Measurements from ENCODE around the gene RAB40C.

The RAB40C gene

DNA sequence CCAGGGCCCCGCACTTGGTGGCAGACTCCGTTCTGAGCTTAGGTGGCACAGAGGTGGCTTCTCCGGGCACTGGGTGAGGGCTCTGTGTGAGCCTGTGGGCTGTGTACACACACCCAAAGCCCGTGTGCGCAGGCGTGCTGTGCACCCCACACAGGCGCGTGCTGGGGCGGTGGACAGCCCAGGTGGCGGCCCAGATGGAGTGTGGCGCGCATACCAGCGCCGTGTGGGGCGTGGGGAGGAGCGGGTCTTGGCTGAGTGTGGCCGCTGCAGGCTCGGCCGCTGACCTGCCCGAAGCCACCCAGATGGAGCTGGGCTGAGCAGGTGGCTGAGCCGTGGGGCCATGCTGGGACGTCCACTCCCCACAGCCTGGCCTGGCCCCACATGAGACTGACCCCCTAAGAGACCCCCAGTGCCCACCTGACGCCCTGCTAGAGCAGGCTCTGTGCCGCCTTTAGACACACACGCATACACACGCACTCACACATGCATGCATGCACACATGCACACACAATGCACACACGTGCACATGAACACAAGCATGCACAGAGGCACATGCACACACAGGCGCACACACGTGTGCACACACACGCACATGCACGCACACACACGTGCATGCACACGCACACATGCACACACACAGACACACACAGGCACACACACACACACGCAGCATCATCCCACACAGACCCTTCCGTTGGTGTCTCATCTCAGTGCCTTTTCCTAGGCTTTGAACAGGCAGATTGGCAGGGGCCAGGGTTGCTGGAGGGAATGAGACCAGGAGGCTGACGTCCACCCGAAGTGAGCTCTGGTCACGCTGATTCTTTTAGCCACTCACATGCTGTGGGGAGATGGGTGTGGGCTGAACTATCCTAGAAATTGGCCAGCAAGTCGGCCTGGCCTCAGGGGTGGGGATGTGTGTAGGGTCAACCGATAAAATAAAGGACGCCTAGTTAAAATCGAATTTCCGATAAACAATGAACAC lies 27.6 kb upstream of the RAB40C start:
- no peak for TF ChIP-seq POLR2AphosphoS5 (IDR thresholded peaks at IDR 0.05; ENCODE audit: low read depth, low read length)
- TF ChIP-seq, protein P1, sequence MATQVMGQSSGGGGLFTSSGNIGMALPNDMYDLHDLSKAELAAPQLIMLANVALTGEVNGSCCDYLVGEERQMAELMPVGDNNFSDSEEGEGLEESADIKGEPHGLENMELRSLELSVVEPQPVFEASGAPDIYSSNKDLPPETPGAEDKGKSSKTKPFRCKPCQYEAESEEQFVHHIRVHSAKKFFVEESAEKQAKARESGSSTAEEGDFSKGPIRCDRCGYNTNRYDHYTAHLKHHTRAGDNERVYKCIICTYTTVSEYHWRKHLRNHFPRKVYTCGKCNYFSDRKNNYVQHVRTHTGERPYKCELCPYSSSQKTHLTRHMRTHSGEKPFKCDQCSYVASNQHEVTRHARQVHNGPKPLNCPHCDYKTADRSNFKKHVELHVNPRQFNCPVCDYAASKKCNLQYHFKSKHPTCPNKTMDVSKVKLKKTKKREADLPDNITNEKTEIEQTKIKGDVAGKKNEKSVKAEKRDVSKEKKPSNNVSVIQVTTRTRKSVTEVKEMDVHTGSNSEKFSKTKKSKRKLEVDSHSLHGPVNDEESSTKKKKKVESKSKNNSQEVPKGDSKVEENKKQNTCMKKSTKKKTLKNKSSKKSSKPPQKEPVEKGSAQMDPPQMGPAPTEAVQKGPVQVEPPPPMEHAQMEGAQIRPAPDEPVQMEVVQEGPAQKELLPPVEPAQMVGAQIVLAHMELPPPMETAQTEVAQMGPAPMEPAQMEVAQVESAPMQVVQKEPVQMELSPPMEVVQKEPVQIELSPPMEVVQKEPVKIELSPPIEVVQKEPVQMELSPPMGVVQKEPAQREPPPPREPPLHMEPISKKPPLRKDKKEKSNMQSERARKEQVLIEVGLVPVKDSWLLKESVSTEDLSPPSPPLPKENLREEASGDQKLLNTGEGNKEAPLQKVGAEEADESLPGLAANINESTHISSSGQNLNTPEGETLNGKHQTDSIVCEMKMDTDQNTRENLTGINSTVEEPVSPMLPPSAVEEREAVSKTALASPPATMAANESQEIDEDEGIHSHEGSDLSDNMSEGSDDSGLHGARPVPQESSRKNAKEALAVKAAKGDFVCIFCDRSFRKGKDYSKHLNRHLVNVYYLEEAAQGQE (IDR thresholded peaks at IDR 0.05; ENCODE audit: insufficient read depth in 1 of 2, low read depth in 2 of 2, low read length in 2 of 2) = no peak
- TF ChIP-seq SIN3A (IDR thresholded peaks at IDR 0.05; ENCODE audit: borderline replicate concordance, insufficient read depth, low read length) = no peak
- TF ChIP-seq TAF1 (IDR thresholded peaks at IDR 0.05; ENCODE audit: borderline replicate concordance, insufficient read depth, low read length) = no peak
- TF ChIP-seq FOXP2 (optimal IDR thresholded peaks at IDR 0.05; ENCODE audit: borderline replicate concordance, extremely low read depth, extremely low read length, insufficient read depth) = no peak

DNA sequence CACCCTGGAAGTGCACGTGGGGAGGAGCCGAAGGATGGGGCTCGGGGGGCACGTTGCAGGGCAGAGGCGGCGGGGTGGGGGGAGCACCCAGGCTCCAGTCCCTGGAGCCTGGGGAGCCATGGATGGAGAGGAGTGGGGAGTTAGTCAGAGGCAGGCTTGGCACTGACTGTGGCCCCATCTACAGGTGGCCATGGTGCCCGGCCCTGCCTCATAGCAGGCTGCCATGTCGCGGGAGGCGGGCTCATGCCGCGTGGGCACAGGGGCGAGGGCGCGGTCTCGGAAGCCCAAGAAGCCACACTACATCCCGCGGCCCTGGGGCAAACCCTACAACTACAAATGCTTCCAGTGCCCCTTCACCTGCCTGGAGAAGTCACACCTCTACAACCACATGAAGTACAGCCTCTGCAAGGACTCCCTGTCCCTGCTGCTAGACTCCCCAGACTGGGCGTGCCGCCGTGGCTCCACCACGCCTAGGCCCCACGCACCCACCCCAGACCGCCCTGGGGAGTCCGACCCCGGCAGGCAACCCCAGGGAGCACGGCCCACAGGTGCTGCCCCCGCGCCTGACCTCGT lies 26.7 kb upstream of the RAB40C start:
- TF ChIP-seq, protein P1 (IDR thresholded peaks at IDR 0.05; ENCODE audit: insufficient read depth in 1 of 2, low read depth in 2 of 2, low read length in 2 of 2) = no peak
- TF ChIP-seq TAF1 (IDR thresholded peaks at IDR 0.05; ENCODE audit: borderline replicate concordance, insufficient read depth, low read length) (no peak), SIN3A (IDR thresholded peaks at IDR 0.05; ENCODE audit: borderline replicate concordance, insufficient read depth, low read length) (no peak), FOXP2 (optimal IDR thresholded peaks at IDR 0.05; ENCODE audit: borderline replicate concordance, extremely low read depth, extremely low read length, insufficient read depth) (no peak), POLR2AphosphoS5 (IDR thresholded peaks at IDR 0.05; ENCODE audit: low read depth, low read length) (no peak)

DNA sequence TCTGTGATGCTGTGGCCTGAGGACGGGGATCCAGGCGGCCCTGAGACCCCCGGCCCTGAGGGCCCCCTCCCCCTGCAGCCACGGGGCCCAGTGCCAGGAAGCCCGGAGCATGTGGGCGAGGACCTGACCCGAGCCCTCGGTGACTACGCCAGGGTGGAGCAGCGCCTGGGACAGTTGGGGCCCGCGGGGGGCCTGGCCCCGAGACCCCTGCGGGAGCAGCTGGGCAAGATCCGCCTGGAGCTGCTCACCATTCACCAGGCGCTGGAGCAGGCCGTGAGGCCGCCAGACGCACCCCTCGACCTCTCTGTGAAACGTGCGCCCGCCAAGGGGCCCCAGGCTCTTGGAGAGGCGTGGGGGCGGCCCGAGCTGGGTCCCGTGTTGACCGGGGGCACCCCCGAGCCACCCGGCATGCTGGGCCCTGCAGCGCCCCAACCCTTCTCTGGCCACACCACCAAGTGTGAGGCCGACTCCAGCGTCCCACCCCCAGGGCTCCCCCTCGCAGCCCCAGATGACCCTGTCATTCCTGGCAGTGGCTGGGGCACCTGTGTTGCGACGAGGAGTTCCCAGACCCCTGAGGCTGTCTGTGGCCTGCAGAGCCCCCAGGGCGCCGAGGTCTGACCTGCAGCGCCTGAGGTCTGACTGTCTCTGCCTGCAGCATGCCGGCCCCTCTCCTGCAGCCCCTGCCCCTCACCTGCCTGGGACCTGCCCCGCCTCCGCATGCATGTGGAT lies 25.0 kb upstream of the RAB40C start:
- TF ChIP-seq TAF1 (IDR thresholded peaks at IDR 0.05; ENCODE audit: borderline replicate concordance, insufficient read depth, low read length) = no peak
- TF ChIP-seq, protein P1 (IDR thresholded peaks at IDR 0.05; ENCODE audit: insufficient read depth in 1 of 2, low read depth in 2 of 2, low read length in 2 of 2) = no peak
- no peak for TF ChIP-seq POLR2AphosphoS5 (IDR thresholded peaks at IDR 0.05; ENCODE audit: low read depth, low read length)
- no peak for TF ChIP-seq FOXP2 (optimal IDR thresholded peaks at IDR 0.05; ENCODE audit: borderline replicate concordance, extremely low read depth, extremely low read length, insufficient read depth)
- TF ChIP-seq SIN3A (IDR thresholded peaks at IDR 0.05; ENCODE audit: borderline replicate concordance, insufficient read depth, low read length) = no peak

DNA sequence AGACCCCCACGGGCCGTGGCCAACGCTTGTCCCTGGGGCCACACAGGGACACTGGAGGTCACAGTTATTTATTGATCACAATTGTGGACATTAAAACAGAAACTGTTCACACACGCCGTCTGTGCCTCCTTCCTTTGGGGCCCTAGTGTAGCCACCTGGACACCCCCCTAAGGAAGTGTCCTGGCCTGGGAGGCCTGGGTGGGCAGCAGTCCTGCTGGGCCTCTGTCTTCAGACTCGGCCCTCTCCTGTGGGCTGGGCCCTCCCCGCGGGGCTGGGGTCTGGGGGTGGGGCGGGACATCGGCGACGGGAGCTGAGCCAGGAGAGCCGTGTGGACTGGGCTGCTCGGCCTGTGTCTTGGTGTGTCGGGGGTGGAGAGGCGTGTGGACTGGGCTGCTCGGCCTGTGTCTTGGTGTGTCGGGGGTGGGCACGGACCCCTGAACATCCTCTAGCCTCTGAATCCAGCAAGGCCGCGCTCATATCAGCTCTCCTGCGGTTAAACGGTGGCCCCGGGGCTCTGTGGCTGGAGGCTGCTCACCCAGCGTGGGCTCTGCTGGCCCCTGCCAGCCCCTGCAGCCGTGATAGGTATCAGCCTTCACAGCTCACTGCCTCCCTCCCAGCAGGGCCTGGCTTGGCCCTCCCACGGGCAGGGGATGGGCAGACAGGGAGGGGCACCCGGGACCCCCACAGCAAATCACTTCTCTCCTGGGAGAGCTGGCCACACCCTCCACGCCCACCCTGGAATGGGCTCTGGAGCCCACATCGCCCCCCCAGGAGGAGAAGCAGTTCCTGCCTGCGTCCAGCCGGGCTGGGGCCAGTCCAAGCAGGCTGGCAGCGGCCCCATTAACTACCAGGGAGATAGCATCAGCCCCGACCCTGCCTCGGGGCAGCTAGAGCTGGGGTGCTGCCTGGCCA lies 24.2 kb upstream of the RAB40C start:
- TF ChIP-seq FOXP2 (optimal IDR thresholded peaks at IDR 0.05; ENCODE audit: borderline replicate concordance, extremely low read depth, extremely low read length, insufficient read depth) = no peak
- no peak for TF ChIP-seq SIN3A (IDR thresholded peaks at IDR 0.05; ENCODE audit: borderline replicate concordance, insufficient read depth, low read length)
- TF ChIP-seq, protein P1 (IDR thresholded peaks at IDR 0.05; ENCODE audit: insufficient read depth in 1 of 2, low read depth in 2 of 2, low read length in 2 of 2) = no peak
- TF ChIP-seq POLR2AphosphoS5 (IDR thresholded peaks at IDR 0.05; ENCODE audit: low read depth, low read length) = no peak
- TF ChIP-seq TAF1 (IDR thresholded peaks at IDR 0.05; ENCODE audit: borderline replicate concordance, insufficient read depth, low read length) = no peak
